Aorta (tissue), 5 donors: ENCODE results near the gene PPP2R3A. TPM values are rescaled to one million over a fixed set of nuclear protein-coding genes. Genes with fewer than 3 reads are reported as not detected.
"Not testable (repeated sequence)": the region's sequence is repeated elsewhere in the genome, so short reads cannot be mapped to it uniquely, and the experiment has no call there.

Experiments
- ATAC-seq: fragments of 200-7000 bp; cut with Tn5 transposase; one replicate; pipeline ENCODE4 v1.9.1; 2022; ENCODE audit warnings: moderate library complexity; ENCODE audit not compliant: low FRiP score
- DNase-seq, 2 donors: peaks; one replicate each; pipeline ENCODE4 v3.0.0-alpha.2; 2020
- H3K27ac ChIP-seq, 2 donors: one replicate each; pipeline ENCODE4 v1.5.1; 2013; ENCODE audit warnings: low read length in 2 of 2, mild to moderate bottlenecking in 2 of 2, moderate library complexity in 2 of 2, control low read depth in 1 of 2, inconsistent platforms in 1 of 2, low read depth in 1 of 2
- H3K27me3 ChIP-seq, 2 donors: one replicate each; pipeline ENCODE4 v1.6.1; 2013; ENCODE audit warnings: control low read depth in 1 of 2, low read length in 1 of 2, mild to moderate bottlenecking in 1 of 2, moderate library complexity in 1 of 2; ENCODE audit not compliant: insufficient read depth in 2 of 2, control insufficient read depth in 1 of 2
- H3K36me3 ChIP-seq, 2 donors: one replicate each; pipeline ENCODE4 v1.6.1; 2013; ENCODE audit warnings: control low read depth in 1 of 2, low read length in 1 of 2, mild to moderate bottlenecking in 1 of 2; ENCODE audit not compliant: insufficient read depth in 2 of 2, control insufficient read depth in 1 of 2
- H3K4me1 ChIP-seq, 2 donors: one replicate each; pipeline ENCODE4 v1.6.1; 2013; ENCODE audit warnings: low read length in 2 of 2, control low read depth in 1 of 2, mild to moderate bottlenecking in 1 of 2, moderate library complexity in 1 of 2; ENCODE audit not compliant: insufficient read depth in 2 of 2, control insufficient read depth in 1 of 2
- H3K4me3 ChIP-seq, 2 donors: one replicate each; pipeline ENCODE4 v1.5.1; 2013; ENCODE audit warnings: low read length in 2 of 2, control low read depth in 1 of 2, mild to moderate bottlenecking in 1 of 2
- H3K9me3 ChIP-seq: one replicate; pipeline ENCODE4 v1.6.1; 2013; ENCODE audit warnings: mild to moderate bottlenecking, low read length; ENCODE audit not compliant: control insufficient read depth
- WGBS, 2 donors: extraction: QIAGEN DNeasy Blood & Tissue Kit; methylation state at CpG; one replicate each; pipeline ENCODE4 v1.1.7; 2013; 5-methylcytosine and 5-hydroxymethylcytosine counted together
- intact Hi-C, 2 donors: fragments of 100-400 bp; cut with DNase I; formaldehyde crosslinking; loops; one replicate each; pipeline versions ENCODE4 v1.14.2 to v1.15.0; 2022
- polyA plus RNA-seq, 2 donors: library from polyadenylated mRNA; stranded (reverse); fragments of 200-250 nt; gene quantifications; one replicate each; pipeline ENCODE4 v1.2.3, GENCODE V29; 2013
- total RNA-seq, 2 donors: library from RNA; stranded (reverse); fragmentation: NEBNext Ultra II Directional; extraction: Animal tissue kit (Norgen Biotek cat#: 25700); gene quantifications; one replicate each; pipeline ENCODE4 v1.2.1, GENCODE V29; 2021
- donor health status: healthy with polysubstance abuse.
- donor health status: Bipolar disorder and iron deficiency.
- donor health status: DM: no; HTN: no; CAD: no.
- donor health status: DM: no; HTN: no; CAD: no.
- donor health status: DM: yes; HTN: yes; CAD: no.

Gene PPP2R3A
- total and polyA plus RNA-seq, 4 donors, result 2.6 to 19.6 (median 9.5) TPM

DNA sequence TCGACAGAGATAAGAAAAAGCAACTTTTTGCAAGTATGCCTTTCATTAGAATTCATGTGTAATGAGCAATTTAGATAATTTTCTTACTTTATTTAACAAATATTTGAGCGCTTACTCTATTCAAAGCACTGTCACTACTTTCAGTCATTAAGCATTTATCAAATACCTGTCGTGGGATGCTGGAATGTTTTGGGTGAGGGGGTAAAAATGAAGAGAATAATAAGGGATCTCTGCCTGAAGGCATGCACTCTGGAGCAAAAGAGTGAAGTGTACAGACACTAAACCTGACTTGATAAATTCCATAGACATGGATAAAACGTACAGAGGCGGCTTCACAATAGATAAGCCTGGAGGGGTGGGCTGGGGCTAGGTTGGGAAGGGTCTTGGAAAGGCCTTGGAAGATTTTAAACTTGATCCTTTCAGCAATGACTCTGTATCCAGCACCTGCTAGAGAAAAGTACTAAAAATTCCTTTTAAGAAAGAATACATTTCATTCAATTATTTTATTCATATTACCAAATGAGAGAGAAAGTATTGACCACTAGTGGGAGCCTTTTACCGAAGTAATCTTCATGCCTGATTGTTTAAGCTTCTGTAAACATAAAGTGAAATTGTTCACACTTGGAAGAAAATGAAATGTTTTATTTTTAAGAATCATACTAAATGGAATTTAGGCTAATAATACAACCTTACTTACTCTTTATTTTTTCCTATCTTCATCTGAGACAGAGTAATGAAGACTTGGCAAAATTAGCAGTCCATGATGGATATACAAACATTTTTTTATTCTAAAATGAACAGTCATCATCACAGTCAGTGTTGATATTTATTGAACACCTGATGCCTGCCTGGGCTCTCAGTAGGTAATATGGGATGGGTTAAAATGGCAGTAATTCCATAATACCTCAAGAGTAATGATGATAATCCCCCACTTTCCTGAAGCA lies 113.2 kb downstream of the PPP2R3A start:
- 65 to 67% methylated on average over 6 of the region's 6 CpGs for WGBS, 2 donors
- no peak overlapping the region for H3K27ac ChIP-seq
- H3K9me3 ChIP-seq, result no peaks in the 10 kb centered on the region
- DNase-seq (no peak), ATAC-seq (no peak)
- no peaks in the 10 kb centered on the region for H3K27me3 ChIP-seq
- no peak overlapping the region for H3K4me3 ChIP-seq
- peaks cover 0 to 3% of the 10 kb centered on the region in 2 donors for H3K36me3 ChIP-seq
- no peaks in the 10 kb centered on the region for H3K4me1 ChIP-seq
- intact Hi-C loops, result loop anchor here (2.0 to 10.0 kb wide), 5 partner anchors 116 to 934 kb away; partner anchors contain the start of genes PCCB (in 2 of the 2), STAG1 (in 2 of the 2) and MSL2 (in 1 of the 2)

DNA sequence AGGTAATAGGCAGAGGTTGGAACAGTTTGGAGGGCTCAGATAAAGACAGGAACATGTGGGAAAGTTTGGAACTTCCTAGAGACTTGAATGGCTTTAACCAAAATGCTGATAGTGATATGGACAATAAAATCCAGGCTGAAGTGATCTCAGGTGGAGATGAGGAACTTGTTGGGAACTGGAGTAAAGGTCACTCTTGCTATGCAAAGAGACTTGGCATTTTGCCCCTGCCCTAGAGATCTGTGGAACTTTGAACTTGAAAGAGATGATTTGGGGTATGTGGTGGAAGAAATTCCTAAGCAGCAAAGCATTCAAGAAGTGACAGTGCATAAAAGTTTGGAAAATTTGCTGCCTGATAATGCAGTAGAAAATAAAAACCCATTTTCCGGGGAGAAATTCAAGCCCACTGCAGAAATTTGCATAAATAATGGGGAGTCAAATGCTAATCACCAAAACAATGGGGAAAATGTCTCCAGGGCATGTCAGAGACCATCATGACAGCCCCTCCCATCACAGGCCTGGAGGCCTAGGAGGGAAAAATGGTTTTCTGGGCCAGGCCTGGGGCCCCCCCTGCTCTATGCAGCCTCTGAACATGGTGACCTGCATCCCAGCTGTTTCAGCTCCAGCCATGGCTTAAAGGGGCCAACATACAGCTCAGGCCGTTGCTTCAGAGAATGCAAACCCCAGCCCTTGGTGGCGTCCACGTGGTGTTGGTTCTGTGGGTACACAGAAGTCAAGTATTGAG lies 118.3 kb downstream of the PPP2R3A start:
- H3K4me1 ChIP-seq, H3K36me3 ChIP-seq, intact Hi-C loops, DNase-seq, H3K27me3 ChIP-seq, ATAC-seq, H3K27ac ChIP-seq, H3K9me3 ChIP-seq, H3K4me3 ChIP-seq: not testable (repeated sequence)
- 97 to 98% methylated on average over 4 of the region's 4 CpGs for WGBS, 2 donors

DNA sequence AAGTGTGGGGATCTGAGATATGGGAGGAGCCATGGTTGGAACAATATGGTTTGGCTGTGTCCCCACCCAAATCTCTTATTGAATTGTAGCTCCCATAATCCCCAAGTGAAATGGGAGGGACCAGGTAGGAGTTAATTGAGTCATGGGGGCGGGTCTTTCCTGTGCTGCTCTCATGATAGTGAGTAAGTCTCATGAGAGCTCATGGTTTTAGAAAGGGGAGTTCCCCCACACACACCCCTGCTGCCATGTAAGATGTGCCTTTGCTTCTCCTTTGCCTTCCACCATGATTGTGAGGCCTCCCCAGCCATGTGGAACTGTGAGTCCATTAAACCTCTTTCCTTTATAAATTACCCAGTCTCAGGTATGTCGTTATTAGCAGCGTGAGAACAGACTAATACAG lies 119.5 kb downstream of the PPP2R3A start:
- H3K4me3 ChIP-seq, H3K36me3 ChIP-seq, intact Hi-C loops, H3K4me1 ChIP-seq, H3K27me3 ChIP-seq, H3K27ac ChIP-seq, ATAC-seq, H3K9me3 ChIP-seq, DNase-seq: not testable (repeated sequence)
- WGBS, 2 donors, result 96 to 99% methylated on average over 3 of the region's 3 CpGs

DNA sequence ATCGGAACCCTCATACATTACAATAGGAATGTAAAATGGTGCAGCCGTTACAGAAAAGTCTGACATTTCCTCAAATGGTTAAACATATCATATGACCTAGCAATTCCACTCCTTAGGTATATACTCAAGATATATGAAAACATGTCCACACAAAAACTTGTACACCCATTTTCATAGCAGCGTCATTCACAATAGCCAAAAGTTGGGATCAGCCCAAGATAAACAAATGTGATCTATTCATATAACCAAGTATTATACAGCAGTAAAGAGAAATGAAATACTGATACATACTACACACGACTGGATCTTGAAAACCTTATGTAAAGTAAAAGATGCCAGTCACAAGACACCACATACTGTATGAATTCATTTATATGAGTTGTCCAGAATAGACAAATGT lies 128.2 kb downstream of the PPP2R3A start:
- Histone ChIP-seq H3K36me3 (peaks cover 2 to 4% of the 10 kb centered on the region in 2 donors), H3K27me3 (no peaks in the 10 kb centered on the region), H3K4me3 (no peak overlapping the region), H3K9me3 (no peaks in the 10 kb centered on the region), H3K4me1 (no peaks in the 10 kb centered on the region), H3K27ac (no peak overlapping the region)
- no peak for ATAC-seq
- WGBS, 2 donors, result 75 to 80% methylated on average over 4 of the region's 4 CpGs
- no peak for DNase-seq
- intact Hi-C loops, result no loop called here

DNA sequence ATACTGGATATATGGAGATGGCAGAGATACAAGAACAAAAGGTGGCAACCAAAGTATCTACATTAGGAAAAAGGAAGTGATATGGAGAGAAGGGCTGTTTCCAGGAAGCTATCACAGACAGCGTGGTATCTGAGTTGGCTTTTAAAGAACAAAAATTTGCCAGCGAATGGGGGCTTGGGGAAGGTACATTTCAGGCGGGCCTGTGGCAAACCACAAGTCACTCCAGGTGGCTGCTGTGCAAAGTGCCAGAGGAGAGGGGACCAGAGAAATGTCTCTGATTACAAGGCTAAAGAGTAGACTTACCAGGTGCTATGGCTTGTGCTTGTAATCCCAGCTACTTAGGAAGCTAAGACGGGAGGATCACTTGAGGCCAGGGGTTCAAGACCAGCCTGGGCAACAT lies 139.5 kb downstream of the PPP2R3A start:
- DNase-seq (no peak), ATAC-seq (no peak)
- Histone ChIP-seq H3K36me3 (peaks cover 1 to 3% of the 10 kb centered on the region in 2 donors), H3K27me3 (no peaks in the 10 kb centered on the region), H3K4me1 (no peaks in the 10 kb centered on the region), H3K4me3 (no peak overlapping the region), H3K9me3 (no peaks in the 10 kb centered on the region), H3K27ac (no peak overlapping the region)
- 91 to 92% methylated on average over 4 of the region's 4 CpGs for WGBS, 2 donors
- intact Hi-C loops, result no loop called here

DNA sequence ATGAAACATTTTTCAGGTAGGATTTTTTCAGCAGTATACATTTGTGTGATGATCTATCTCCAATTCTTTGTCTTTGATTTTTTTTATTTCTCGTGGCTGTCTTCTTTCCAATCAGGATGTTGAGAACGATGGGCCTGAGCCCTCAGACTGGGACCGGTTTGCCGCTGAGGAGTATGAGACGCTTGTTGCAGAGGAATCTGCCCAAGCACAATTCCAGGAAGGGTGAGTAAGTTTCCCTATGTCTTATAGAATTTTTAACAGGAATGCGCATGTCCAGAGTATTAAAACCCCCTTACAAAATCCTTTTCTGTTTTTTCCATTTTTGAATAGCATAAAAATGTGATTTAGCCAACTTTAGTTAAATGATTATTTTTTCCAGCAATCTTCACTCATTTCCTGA lies 140.6 kb downstream of the PPP2R3A start:
- intact Hi-C loops, result no loop called here
- peaks cover 1 to 3% of the 10 kb centered on the region in 2 donors for H3K36me3 ChIP-seq
- no peak for DNase-seq
- 94 to 97% methylated on average over 6 of the region's 6 CpGs for WGBS, 2 donors
- H3K4me1 ChIP-seq, result no peaks in the 10 kb centered on the region
- H3K4me3 ChIP-seq, result no peak overlapping the region
- no peak overlapping the region for H3K27ac ChIP-seq
- H3K9me3 ChIP-seq, result no peaks in the 10 kb centered on the region
- ATAC-seq, result no peak
- H3K27me3 ChIP-seq, result no peaks in the 10 kb centered on the region

DNA sequence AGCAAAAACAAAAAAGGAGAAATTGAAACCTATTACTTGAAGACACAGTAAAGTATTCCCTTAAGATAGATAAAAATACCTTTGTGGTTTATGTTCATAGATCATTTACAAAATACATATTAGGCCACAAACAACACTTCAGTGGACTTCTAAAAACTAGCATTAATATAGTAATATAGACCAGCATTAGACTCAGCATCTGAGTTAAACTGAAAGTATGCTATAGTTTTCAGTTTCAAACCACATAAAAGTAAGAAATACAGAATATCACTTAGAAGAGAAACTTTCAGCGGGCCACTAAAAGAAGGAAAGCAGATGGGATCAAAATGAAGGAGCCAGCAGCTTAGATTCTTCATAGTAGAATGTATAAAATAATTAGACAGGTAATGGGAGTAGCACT lies 144.0 kb downstream of the PPP2R3A start:
- Histone ChIP-seq H3K9me3 (no peaks in the 10 kb centered on the region), H3K36me3 (no peaks in the 10 kb centered on the region), H3K27ac (no peak overlapping the region), H3K4me3 (no peak overlapping the region), H3K27me3 (no peaks in the 10 kb centered on the region), H3K4me1 (no peaks in the 10 kb centered on the region)
- 95 to 100% methylated on average over 1 of the region's 1 CpG for WGBS, 2 donors
- intact Hi-C loops, result no loop called here
- DNase-seq, result no peak
- ATAC-seq, result no peak

DNA sequence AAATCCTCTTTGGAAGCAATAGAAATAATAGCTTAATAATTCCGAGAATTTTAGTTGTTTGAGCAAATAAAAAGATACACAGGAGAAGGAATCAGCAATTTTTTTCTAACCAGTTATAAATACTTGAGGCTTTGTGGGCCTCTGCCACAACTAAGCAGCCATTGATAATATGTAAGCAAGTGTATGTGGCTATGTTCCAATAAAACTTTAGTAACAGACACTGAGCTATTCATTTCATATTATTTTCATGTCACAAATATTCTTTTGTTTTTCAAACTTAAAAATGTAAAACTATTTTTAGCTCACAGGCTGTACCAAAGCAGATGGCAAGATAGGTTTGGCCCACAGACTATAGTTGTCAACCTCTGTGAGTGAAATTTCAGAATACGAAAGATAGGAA lies 145.0 kb downstream of the PPP2R3A start:
- Histone ChIP-seq H3K27ac (no peak overlapping the region), H3K27me3 (no peaks in the 10 kb centered on the region), H3K36me3 (no peaks in the 10 kb centered on the region), H3K9me3 (no peaks in the 10 kb centered on the region), H3K4me1 (no peaks in the 10 kb centered on the region), H3K4me3 (no peak overlapping the region)
- ATAC-seq, result no peak
- DNase-seq, result no peak
- intact Hi-C loops, result no loop called here
- WGBS, 2 donors, result 55 to 56% methylated on average over 2 of the region's 2 CpGs
